ENCODE measurements around the gene CYP4F8.
"Not testable (repeated sequence)": the region's sequence is repeated elsewhere in the genome, so short reads cannot be mapped to it uniquely, and the experiment has no call there.

CYP4F8 gene

GRCh38 chr19:15643387-15643786, 28.4 kb downstream of the CYP4F8 start:
- no peak for TF ChIP-seq CTCF (conservative IDR thresholded peaks at IDR 0.05; ENCODE audit: low read depth)
- H3K27ac ChIP-seq, result no peak overlapping the region
- POLR2A ChIA-PET (ENCODE audit: low non-redundant PET), result no interaction called here
- CTCF ChIA-PET, result no interaction called here
- DNase-seq (ENCODE audit: low spot score), result no peak

DNA sequence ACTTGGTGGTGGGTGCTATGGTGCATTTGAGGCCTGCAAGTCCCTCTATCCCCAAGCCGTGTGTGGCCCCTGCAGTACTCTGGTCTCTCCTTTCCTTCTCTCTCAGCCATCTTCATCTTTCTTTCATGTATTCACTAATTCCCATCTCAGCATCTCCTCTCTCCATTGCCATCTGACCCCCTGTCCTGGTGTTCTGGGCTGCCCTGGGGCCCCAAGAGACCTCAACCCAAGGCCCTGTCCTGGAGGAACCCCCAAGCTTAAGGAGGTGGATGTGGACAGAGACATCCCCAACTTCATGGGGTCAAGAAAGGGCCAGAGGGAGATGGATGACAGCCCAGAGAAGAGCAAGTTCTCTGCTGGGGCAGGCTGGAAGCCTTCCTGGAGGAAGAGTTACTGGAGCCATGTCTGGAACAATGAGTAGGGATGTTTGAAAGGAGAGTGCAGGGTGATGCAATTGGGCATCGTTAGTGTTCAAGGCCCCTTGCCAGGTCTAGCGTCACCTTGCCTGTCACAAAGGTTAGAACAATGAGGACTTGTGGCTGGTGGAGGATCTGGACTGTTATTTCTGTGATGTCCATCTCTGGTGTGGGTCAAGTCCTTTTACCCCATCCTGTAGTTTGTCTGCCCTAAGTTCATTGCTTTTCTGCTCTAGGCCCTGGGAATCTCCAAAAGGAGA, 29.2 kb downstream of the CYP4F8 start:
- DNase-seq (ENCODE audit: low spot score), result no peak
- POLR2A ChIA-PET (ENCODE audit: low non-redundant PET), result no interaction called here
- no peak overlapping the region for H3K27ac ChIP-seq
- no peak for TF ChIP-seq CTCF (conservative IDR thresholded peaks at IDR 0.05; ENCODE audit: low read depth)
- CTCF ChIA-PET, result no interaction called here

DNA sequence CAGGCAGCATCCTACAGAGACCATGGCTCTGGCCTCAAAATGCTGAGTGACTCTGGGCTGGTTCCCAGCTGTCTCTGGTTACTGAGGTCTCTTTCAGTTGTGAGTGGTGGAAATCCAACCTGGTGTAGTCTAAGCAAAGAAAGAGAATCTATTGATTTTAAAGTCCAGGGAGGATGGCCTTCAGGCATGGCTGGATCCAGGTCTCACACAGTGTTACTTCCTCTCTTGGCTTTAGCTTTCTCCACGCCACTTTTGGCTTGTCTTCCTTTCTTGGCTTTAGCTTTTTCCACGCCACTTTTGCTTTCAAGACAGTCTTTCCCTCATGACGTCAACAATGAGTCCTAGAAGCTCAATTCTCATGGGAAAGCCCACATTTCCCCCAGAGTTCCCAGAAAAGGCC, 29.8 kb downstream of the CYP4F8 start:
- ChIA-PET CTCF (no interaction called here), POLR2A (ENCODE audit: low non-redundant PET) (no interaction called here)
- no peak overlapping the region for H3K27ac ChIP-seq
- no peak for DNase-seq (ENCODE audit: low spot score)
- no peak for TF ChIP-seq CTCF (conservative IDR thresholded peaks at IDR 0.05; ENCODE audit: low read depth)

DNA sequence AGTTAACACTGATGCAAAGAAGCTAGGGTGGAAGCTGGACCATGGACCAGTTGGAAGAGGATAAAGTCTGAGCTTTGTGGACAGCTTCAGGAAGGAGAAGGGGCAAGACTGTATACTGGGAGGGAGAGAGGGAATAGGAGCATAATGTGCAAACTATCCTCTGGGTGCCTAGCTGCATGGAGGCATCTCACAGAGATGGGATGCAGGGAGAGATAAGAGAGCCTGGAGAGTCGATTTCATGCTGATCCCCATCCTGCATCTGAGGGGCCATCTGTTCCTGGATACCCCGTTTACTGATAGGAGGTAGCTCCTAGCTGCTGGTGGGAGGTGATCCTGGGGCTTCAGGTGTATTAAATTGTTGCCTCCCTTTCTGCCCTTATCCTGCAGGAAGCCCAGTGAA, 34.5 kb downstream of the CYP4F8 start:
- POLR2A ChIA-PET (ENCODE audit: low non-redundant PET), result no interaction called here
- CTCF ChIA-PET, result interaction anchor here (0.6 kb wide), 1 partner anchor 42 kb away, joined by 3 read pairs; no protein-coding TSS in a partner anchor
- no peak for TF ChIP-seq CTCF (conservative IDR thresholded peaks at IDR 0.05; ENCODE audit: low read depth)
- no peak overlapping the region for H3K27ac ChIP-seq
- no peak for DNase-seq (ENCODE audit: low spot score)

GRCh38 chr19:15650123-15650522, 35.1 kb downstream of the CYP4F8 start:
- DNase-seq (ENCODE audit: low spot score); POLR2A ChIA-PET (ENCODE audit: low non-redundant PET); H3K27ac ChIP-seq; CTCF ChIA-PET: not testable (repeated sequence)

GRCh38 chr19:15651791-15652190, 36.8 kb downstream of the CYP4F8 start:
- DNase-seq (ENCODE audit: low spot score), result no peak
- ChIA-PET CTCF (no interaction called here), POLR2A (ENCODE audit: low non-redundant PET) (no interaction called here)
- no peak overlapping the region for H3K27ac ChIP-seq
- TF ChIP-seq CTCF (conservative IDR thresholded peaks at IDR 0.05; ENCODE audit: low read depth), result no peak

- no peak for DNase-seq (ENCODE audit: low spot score)
- TF ChIP-seq CTCF (conservative IDR thresholded peaks at IDR 0.05; ENCODE audit: low read depth), result no peak
- POLR2A ChIA-PET (ENCODE audit: low non-redundant PET), result no interaction called here
- H3K27ac ChIP-seq, result no peak overlapping the region
- CTCF ChIA-PET, result no interaction called here
These were observed 37.7 kb downstream of the CYP4F8 start for GRCh38 chr19:15652559-15653278.

All from RWPE1 (cell line).